Muscle layer of colon (tissue), 2 donors: ENCODE measurements around the gene MALSU1.

Source experiments
- H3K27ac ChIP-seq: one replicate; pipeline ENCODE4 v1.7.0; 2013; ENCODE audit warnings: low read depth, mild to moderate bottlenecking, low read length, moderate library complexity
- H3K27me3 ChIP-seq, 2 donors: one replicate each; pipeline ENCODE4 v1.7.0; 2013; ENCODE audit warnings: low read length in 2 of 2, mild to moderate bottlenecking in 2 of 2; ENCODE audit not compliant: insufficient read depth in 2 of 2, control insufficient read depth in 1 of 2
- H3K36me3 ChIP-seq: one replicate; pipeline ENCODE4 v1.7.0; 2013; ENCODE audit warnings: mild to moderate bottlenecking, low read length; ENCODE audit not compliant: insufficient read depth
- H3K4me1 ChIP-seq: one replicate; pipeline ENCODE4 v1.7.0; 2013; ENCODE audit warnings: mild to moderate bottlenecking, low read length; ENCODE audit not compliant: insufficient read depth
- H3K4me3 ChIP-seq, 2 donors: one replicate each; pipeline ENCODE4 v1.7.0; 2013; ENCODE audit warnings: low read length in 2 of 2, low read depth in 1 of 2, mild to moderate bottlenecking in 1 of 2, moderate library complexity in 1 of 2
- H3K9ac ChIP-seq: one replicate; pipeline ENCODE4 v1.7.0; 2013; ENCODE audit warnings: low read length
- H3K9me3 ChIP-seq: one replicate; pipeline ENCODE4 v1.7.0; 2013; ENCODE audit warnings: mild to moderate bottlenecking, low read length
- donor health status: abdominal sarcoma.
- donor health status: Adenocarcinoma of cecum.

The MALSU1 gene

GRCh38 chr7:23272275-23272674 lies 26.9 kb upstream of the MALSU1 start:
- no peaks in the 10 kb centered on the region for H3K36me3 ChIP-seq

DNA sequence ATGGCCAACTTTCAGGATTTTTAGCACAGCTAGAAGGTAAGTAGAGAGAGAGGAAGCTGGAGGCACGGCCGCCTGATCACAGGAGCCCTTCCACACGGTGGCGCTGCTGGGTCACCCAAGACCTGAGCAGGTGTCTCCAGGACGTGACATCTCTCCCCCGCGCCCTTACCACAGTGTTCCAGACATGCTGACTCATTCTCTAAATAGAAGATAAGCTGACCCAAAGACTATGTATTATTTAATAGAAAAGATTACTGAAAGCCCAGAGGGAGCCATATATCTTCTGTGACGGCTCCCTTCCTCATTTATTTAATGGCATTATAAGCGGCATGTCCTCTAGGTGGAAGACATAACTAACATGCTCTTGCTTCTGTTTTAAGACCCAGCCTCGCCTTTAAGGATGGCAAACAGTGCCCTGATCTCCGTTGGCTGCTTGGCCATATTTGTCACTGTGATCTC lies 26.0 kb upstream of the MALSU1 start:
- no peak overlapping the region for H3K4me3 ChIP-seq
- H3K27ac ChIP-seq, result no peak overlapping the region
- no peak overlapping the region for H3K9ac ChIP-seq
- no peaks in the 10 kb centered on the region for H3K9me3 ChIP-seq
- H3K36me3 ChIP-seq, result no peaks in the 10 kb centered on the region
- H3K27me3 ChIP-seq, result no peaks in the 10 kb centered on the region
- no peaks in the 10 kb centered on the region for H3K4me1 ChIP-seq

More at GRCh38 chr7:23272275-23272674, 26.9 kb upstream of the MALSU1 start:
- Histone ChIP-seq H3K9me3 (no peaks in the 10 kb centered on the region), H3K9ac (no peak overlapping the region), H3K27me3 (no peaks in the 10 kb centered on the region), H3K4me1 (no peaks in the 10 kb centered on the region), H3K4me3 (no peak overlapping the region), H3K27ac (no peak overlapping the region)

DNA sequence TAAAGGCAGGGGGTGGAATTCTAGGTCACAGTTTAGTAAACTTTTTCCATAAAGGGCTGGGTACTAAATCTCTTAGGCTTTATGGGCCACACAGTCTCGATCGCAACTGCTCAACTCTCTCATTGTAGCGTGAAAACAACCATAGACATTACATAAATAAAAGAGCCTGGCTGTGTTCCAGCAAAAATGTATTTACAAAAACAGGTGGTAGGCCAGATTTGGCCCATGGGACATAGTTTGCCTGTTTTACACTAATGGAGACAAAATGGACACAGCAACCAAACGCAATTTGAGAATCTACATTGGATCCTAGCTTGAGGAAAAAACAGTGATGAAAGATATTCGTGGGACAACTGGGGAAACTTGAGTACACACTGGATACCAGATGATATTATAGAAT lies 23.2 kb upstream of the MALSU1 start:
- no peaks in the 10 kb centered on the region for H3K27me3 ChIP-seq
- H3K36me3 ChIP-seq, result no peaks in the 10 kb centered on the region
- no peaks in the 10 kb centered on the region for H3K9me3 ChIP-seq
- no peak overlapping the region for H3K9ac ChIP-seq
- no peaks in the 10 kb centered on the region for H3K4me1 ChIP-seq
- H3K27ac ChIP-seq, result no peak overlapping the region
- H3K4me3 ChIP-seq, result no peak overlapping the region

GRCh38 chr7:23276376-23276775 lies 22.8 kb upstream of the MALSU1 start:
- Histone ChIP-seq H3K27ac (no peak overlapping the region), H3K9me3 (no peaks in the 10 kb centered on the region), H3K36me3 (no peaks in the 10 kb centered on the region), H3K4me1 (no peaks in the 10 kb centered on the region), H3K4me3 (no peak overlapping the region), H3K27me3 (no peaks in the 10 kb centered on the region), H3K9ac (no peak overlapping the region)

DNA sequence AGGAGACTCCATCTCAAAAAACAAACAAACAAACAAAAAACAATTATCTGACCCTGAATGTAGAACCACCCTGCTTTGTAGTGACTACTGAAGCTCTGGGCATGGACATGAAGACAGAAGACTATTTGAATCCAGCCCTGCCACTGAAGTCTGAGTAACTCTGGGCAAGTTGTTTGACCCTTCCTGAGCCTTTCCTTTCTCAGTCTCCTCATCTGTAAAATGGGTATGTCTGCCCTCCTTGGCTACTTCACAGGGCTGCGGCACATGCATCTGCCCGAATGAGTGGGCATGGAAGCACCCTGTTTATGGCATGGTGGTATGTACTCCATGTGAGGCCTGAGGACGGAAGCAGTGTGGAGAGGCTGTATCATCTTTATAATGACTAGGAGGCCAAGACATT lies 22.2 kb upstream of the MALSU1 start:
- no peak overlapping the region for H3K4me3 ChIP-seq
- no peaks in the 10 kb centered on the region for H3K9me3 ChIP-seq
- no peak overlapping the region for H3K9ac ChIP-seq

DNA sequence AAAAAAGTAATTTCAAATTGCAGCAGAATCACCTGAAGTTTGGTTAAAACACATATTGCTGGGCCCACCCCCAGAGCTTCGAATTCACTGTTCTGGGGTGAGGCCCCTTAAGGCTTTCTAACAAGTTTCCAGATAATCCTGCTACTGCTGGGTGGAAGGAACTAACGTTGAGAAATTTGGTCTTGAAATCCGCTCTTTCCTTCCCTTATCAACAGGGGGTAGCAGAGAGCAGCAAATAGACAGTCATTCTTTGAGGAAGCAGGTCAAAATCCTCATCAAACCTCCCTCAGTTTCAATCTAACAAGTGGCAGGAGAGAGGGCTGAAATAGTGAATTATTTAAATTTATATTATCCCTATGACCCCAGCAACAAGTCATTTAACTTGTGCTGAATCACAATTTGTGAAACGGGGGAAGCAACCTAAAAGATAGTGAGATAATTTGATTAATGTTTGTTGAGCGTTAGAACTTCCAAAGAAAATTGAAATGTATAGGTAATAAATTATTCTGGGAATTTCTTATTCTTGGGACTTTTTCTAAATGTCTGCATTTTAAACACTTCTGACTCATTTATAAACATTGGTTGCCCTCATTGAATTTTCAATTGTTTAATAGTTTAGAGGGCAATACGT lies 21.7 kb upstream of the MALSU1 start:
- no peak overlapping the region for H3K9ac ChIP-seq

More for the DNA sequence above, 22.2 kb upstream of the MALSU1 start:
- no peak overlapping the region for H3K27ac ChIP-seq
- no peaks in the 10 kb centered on the region for H3K4me1 ChIP-seq
- no peaks in the 10 kb centered on the region for H3K27me3 ChIP-seq
- H3K36me3 ChIP-seq, result no peaks in the 10 kb centered on the region

GRCh38 chr7:23279819-23280525 lies 19.2 kb upstream of the MALSU1 start:
- no peak overlapping the region for H3K9ac ChIP-seq
- H3K9me3 ChIP-seq, result no peaks in the 10 kb centered on the region
- H3K27me3 ChIP-seq, result no peaks in the 10 kb centered on the region
- no peaks in the 10 kb centered on the region for H3K36me3 ChIP-seq
- no peaks in the 10 kb centered on the region for H3K4me1 ChIP-seq
- no peak overlapping the region for H3K27ac ChIP-seq
- H3K4me3 ChIP-seq, result no peak overlapping the region

More for the DNA sequence above, 21.7 kb upstream of the MALSU1 start:
- Histone ChIP-seq H3K4me1 (no peaks in the 10 kb centered on the region), H3K9me3 (no peaks in the 10 kb centered on the region), H3K27me3 (no peaks in the 10 kb centered on the region), H3K4me3 (no peak overlapping the region), H3K27ac (no peak overlapping the region), H3K36me3 (no peaks in the 10 kb centered on the region)

GRCh38 chr7:23283086-23283485 lies 16.1 kb upstream of the MALSU1 start:
- H3K9me3 ChIP-seq, result no peaks in the 10 kb centered on the region
- no peaks in the 10 kb centered on the region for H3K27me3 ChIP-seq
- H3K4me3 ChIP-seq, result no peak overlapping the region
- H3K27ac ChIP-seq, result no peak overlapping the region
- no peaks in the 10 kb centered on the region for H3K36me3 ChIP-seq
- no peaks in the 10 kb centered on the region for H3K4me1 ChIP-seq
- H3K9ac ChIP-seq, result no peak overlapping the region

GRCh38 chr7:23284871-23285270 lies 14.3 kb upstream of the MALSU1 start:
- no peak overlapping the region for H3K9ac ChIP-seq
- H3K4me1 ChIP-seq, result no peaks in the 10 kb centered on the region
- H3K27me3 ChIP-seq, result no peaks in the 10 kb centered on the region
- H3K27ac ChIP-seq, result no peak overlapping the region
- no peaks in the 10 kb centered on the region for H3K36me3 ChIP-seq
- H3K4me3 ChIP-seq, result no peak overlapping the region
- H3K9me3 ChIP-seq, result no peaks in the 10 kb centered on the region

DNA sequence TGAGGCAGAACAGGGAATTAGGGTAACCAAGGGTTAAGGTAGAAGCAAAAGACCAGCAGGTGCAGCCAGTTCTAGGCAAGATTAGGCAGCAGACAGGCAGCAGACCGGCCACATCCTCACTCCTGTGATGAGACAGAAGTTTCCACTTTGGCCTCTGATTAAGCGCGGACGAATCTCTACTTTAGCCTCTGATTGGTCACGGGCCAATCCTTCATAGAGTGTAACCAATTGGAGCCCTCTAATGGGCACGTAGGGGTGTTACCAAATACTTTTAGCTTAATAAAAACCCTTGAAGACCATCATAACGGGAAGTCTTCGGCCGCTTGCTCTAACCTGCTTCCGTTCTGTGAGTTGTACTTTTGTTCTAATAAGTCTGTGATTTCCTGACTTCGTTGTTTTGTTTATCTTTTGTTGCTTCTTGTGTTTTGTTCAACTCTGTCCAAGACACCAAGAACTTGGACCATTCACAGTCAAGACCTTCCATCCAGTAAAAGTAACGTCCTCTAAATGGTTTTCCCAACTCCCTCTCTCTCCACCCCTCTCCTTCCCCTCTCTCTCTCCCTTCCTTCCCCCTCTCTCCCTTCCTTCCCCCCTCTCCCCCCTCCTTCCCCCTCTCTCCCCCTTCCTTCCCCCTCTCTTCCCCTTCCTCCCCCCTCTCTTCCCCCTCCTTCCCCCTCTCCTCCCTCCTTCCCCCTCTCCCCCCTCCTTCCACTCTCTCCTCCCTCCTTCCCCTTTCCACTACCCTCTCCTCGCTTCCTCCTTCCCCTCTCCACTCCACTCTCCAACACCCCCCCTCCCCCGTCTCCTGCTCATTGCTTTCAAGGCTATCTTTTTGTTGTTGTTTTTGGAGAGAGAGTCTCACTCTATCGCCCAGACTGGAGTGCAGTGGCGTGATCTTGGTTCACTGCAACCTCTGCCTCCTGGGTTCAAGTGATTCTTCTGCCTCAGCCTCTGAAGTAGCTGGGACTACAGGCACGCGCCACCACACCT lies 13.2 kb upstream of the MALSU1 start:
- H3K27ac ChIP-seq, result no peak overlapping the region
- no peak overlapping the region for H3K4me3 ChIP-seq
- H3K9ac ChIP-seq, result no peak overlapping the region
- no peaks in the 10 kb centered on the region for H3K4me1 ChIP-seq
- H3K36me3 ChIP-seq, result no peaks in the 10 kb centered on the region
- H3K9me3 ChIP-seq, result no peaks in the 10 kb centered on the region
- no peaks in the 10 kb centered on the region for H3K27me3 ChIP-seq

- H3K9ac ChIP-seq, result no peak overlapping the region
- H3K9me3 ChIP-seq, result no peaks in the 10 kb centered on the region
- no peak overlapping the region for H3K27ac ChIP-seq
- no peak overlapping the region for H3K4me3 ChIP-seq
- no peaks in the 10 kb centered on the region for H3K36me3 ChIP-seq
- no peaks in the 10 kb centered on the region for H3K4me1 ChIP-seq
- no peaks in the 10 kb centered on the region for H3K27me3 ChIP-seq
Observed at GRCh38 chr7:23287612-23288011, 11.5 kb upstream of the MALSU1 start.
